HG03342 (cell line): Measurements from ENCODE around the gene HM13.
"Not testable (repeated sequence)": the region's sequence is repeated elsewhere in the genome, so short reads cannot be mapped to it uniquely, and the experiment has no call there.

Experiments
- ATAC-seq: cut with Tn5 transposase; IDR thresholded peaks from one replicate; pipeline ENCODE4 v1.9.1; 2021; ENCODE audit warnings: mild to moderate bottlenecking, moderate library complexity; ENCODE audit not compliant: unreplicated experiment

HM13 gene

GRCh38 chr20:31605031-31605901 lies 91.0 kb downstream of the HM13 start, which contains the start of gene ID1:
Gene ID1, plus strand, starts transcription at chr20:31605289. Its CDS starts 99 bp downstream, at chr20:31605388.
- ATAC-seq, result peak; percentile 81

- no peak for ATAC-seq
These were observed 91.9 kb downstream of the HM13 start for GRCh38 chr20:31605902-31606803.

GRCh38 chr20:31606804-31607639 lies 92.8 kb downstream of the HM13 start:
- ATAC-seq, result no peak

GRCh38 chr20:31607640-31608250 lies 93.5 kb downstream of the HM13 start:
- no peak for ATAC-seq

GRCh38 chr20:31608251-31608945 lies 94.2 kb downstream of the HM13 start:
- ATAC-seq, result no peak

- not testable (repeated sequence) for ATAC-seq
These were observed 98.0 kb downstream of the HM13 start for GRCh38 chr20:31612271-31612640.

- ATAC-seq, result no peak
These were observed 101.2 kb downstream of the HM13 start for GRCh38 chr20:31615416-31615815.

GRCh38 chr20:31617432-31618104 lies 103.3 kb downstream of the HM13 start:
- no peak for ATAC-seq
